HG03135 (cell line): Measurements from ENCODE around the gene VSTM5.

ENCODE experiments used
- ATAC-seq: cut with Tn5 transposase; IDR thresholded peaks from one replicate; pipeline ENCODE4 v1.9.1; 2021; ENCODE audit warnings: mild to moderate bottlenecking, moderate library complexity; ENCODE audit not compliant: unreplicated experiment

VSTM5 gene

GRCh38 chr11:93843906-93844305 is 6.5 kb downstream of the VSTM5 start:
- no peak for ATAC-seq

DNA sequence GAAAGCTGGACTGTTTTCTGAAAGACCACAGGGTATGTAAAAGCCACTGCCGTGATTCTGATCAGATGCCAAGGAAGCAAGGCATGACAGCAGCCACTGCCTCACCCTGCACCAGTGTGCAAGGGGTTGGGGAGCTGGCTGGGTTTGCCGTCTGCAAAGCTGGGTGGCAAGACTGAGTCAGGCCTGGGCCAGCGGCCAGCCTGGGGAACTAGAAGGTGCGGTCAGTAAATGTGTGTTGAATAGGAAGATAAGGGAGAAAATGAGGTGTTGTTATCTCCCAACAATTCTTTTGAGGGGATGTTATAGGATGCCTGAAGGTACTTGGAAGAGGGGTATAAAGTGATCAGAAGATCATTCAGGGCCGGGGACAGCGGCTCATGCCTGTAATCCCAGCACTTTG is 8.0 kb downstream of the VSTM5 start:
- no peak for ATAC-seq

- ATAC-seq = no peak
Observed at GRCh38 chr11:93842034-93842433, 8.4 kb downstream of the VSTM5 start.

DNA sequence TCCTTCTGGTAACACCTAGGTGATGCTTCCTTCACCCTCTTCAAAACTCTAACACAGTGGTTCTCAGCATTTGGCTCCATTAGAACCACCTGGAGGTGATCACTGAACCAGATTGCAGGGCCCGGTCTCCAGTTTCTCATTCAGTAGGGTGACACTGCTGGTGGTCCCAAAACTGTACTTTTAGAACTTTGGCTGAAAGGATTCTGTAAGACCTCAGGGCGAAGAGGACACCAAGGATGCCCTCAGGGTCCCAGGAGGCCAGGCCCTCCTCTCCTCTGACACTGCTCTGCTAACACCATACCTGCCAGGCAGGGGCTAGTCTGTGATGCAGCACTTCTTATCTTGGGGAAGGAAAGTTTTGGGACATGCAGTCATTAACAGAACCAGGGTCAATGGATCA is 9.0 kb downstream of the VSTM5 start:
- no peak for ATAC-seq

- no peak for ATAC-seq
Observed at GRCh38 chr11:93840981-93841380, 9.4 kb downstream of the VSTM5 start.

DNA sequence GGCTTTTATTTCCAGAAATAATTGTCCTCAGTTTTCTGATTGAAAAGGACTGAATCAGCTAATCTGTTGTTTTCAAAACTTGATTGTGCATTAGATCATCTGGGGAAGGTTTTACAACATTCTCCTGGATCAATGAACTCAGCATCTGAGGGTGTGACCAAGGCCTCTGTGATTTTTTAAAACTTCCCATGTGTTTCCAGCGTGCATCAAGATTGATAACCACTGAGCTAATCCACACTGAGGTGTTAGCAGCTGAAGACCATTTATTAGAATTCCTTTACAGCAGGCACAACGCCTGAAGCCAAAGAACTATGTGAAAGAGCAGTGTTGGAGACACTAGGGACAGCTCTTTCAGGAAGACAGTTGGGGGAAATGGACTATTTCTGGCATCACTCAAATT is 10.2 kb downstream of the VSTM5 start:
- ATAC-seq = no peak

DNA sequence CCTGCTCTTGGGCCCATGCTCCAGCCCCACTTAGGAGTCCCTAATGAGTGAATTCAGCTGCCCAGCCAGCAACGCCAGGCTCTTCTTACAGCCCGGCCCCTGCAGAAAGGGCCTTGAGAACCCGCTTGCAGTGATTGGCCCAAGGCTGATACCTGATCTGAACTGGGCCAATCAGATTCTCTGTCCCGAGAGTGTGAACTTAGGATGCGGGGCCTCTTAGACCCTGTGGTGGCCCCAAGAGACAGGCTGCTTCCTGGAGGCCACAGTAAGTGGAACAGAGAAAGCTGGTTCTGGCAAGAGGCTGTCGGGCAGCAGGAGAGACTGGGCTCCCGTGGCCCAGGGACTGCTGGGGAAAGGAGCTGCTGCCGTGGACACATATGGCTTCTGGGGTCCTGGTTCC is 11.5 kb downstream of the VSTM5 start:
- no peak for ATAC-seq

DNA sequence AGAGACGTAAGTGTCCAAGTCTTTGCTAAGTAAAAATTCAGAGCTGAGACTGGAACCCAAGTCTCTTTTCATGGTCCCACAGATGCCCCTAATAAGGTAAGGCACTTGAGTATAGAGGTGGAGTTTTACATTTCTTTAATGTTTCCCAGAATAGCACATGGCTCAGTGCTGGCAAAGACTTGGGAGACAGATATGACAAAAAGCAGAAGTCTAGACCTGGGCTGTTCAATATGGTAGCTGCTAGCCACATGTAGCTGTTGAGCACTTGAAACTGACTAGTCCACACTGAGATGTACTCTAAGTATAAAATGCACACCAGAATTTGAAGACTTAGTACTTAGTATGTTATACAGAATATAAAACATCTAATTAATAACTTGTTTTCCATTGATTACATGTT is 17.6 kb downstream of the VSTM5 start:
- ATAC-seq = no peak

DNA sequence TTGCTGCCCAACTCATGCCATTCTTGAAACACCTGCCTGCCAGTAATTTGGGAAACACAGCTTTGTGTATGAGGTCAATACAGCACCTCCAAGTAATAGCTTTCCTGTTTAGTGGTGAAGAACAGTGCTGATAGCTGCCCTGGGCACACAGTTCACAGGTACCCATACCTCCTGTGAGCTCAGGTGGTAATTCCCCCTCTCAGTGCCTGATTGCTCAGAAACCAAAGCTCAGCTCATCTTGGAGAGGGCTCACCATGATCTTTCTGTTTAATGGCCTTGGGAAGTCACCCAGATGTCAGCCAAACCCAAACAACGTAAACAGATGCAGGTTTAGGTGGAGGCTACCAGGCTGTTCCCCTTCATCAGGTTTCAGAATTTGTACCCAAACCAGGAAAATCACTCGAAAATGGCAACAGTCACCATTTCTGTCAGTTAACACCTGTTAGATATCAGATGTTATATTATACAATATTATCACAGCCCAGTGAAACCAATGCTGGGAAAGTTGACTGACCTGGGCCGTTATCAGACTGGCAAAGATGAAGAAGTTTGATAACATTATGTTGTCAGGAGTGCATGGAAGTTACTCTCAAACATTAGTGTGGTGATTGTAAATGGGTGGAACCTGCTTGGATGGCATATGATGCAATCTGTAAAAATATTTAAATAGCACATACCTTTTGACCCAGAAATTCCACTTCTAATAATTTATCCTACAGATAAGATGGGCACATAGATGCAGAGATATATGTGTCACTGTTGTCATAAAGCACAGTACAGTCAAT is 18.9 kb downstream of the VSTM5 start:
- no peak for ATAC-seq

GRCh38 chr11:93829598-93829997 is 20.8 kb downstream of the VSTM5 start:
- ATAC-seq = no peak

DNA sequence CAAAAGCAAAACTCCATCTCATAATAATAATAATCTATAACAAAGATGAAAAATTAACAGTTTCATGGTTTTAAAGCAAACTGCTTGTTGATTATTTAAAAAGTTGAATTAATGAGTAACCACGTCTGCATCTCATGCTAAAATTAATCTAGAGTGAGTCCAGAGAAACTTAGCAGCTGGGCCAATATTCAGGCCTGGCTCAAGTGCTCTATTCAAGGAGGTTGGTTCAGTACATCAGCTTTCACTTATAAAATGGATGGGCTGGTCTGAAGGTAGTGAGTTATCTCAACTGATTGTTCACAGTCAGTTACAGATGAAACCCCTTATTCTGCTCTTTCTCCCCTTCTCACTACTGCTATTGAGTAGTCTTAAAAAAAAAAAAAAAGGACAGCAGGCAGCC is 23.1 kb downstream of the VSTM5 start:
- ATAC-seq = no peak

GRCh38 chr11:93823210-93823609 is 27.2 kb downstream of the VSTM5 start:
- no peak for ATAC-seq

GRCh38 chr11:93822359-93822758 is 28.1 kb downstream of the VSTM5 start:
- ATAC-seq = no peak

GRCh38 chr11:93821617-93822016 is 28.8 kb downstream of the VSTM5 start:
- ATAC-seq = no peak

GRCh38 chr11:93820847-93821246 is 29.6 kb downstream of the VSTM5 start:
- no peak for ATAC-seq

DNA sequence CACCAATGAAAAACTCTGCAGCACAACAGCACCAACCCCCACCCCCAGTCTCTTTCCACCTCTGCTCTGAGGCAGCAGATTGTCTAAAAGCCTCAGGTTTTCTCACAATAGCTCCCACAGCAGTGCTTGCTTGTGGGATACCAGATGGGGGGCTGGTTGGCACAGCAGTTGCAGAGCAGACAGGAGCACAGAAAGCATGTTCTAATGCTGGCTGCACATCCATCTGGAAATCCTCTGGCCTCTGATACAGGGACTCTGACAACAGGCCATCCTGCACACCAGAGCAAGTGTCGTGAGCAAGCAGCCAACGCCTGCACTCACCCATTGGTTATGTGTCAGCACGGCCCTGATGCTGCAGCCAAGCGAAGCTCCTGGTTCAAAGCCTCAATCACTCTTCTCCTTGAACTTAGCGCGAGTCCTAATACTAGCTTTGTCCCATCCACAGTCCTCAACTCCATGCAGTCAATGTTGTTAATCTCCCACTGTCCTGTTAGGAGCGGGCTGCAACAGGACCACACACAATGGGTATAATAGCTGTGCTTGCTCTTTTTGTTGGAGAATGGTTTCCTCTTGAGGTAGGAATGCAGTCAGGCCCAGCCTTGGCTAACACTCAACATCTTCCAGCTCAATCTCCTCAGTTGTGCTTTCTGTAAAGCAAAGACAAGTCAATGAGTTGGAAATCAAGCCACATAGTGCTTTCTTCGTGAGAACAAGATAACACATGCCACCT is 30.3 kb downstream of the VSTM5 start:
- ATAC-seq = no peak

- no peak for ATAC-seq
Observed at GRCh38 chr11:93817426-93818348, 32.7 kb downstream of the VSTM5 start.

GRCh38 chr11:93814966-93815633 is 35.3 kb downstream of the VSTM5 start:
- no peak for ATAC-seq

DNA sequence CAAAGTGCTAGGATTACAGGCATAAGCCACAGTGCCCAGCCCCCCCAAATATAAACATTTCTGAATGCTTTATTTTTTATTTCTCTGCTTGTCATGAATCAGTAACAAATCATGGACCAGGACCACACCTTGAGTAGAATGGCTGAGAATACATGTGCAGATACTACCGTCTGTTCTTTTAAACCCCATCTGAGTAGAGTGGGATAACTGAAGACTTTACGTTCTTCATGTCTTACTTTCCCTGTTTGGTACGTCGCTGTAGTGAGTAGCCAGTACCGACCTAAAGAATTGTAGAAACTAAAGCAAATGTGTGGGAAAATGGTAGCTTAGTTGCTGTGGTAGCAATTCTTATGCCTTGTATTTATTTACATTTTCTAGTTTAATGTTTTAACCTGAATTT is 36.4 kb downstream of the VSTM5 start:
- no peak for ATAC-seq

DNA sequence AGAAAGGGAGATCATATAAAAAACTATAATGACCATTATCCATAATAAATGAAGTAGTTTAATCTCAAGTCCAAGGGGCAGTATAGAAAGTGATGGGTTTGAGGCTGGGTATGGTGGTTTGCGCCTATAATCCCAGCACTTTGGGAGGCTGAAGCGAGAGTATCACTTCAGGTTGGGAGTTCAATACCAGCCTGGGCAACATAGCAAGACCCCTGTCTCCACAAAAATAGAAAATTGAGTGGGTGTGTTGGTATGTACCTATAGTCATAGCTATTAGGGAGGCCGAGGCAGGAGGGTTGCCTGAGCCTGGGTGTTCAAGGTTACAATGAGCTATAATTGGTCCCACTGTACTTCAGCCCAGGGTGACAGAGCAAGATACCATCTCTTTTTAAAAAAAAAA is 42.4 kb downstream of the VSTM5 start:
- ATAC-seq = no peak

DNA sequence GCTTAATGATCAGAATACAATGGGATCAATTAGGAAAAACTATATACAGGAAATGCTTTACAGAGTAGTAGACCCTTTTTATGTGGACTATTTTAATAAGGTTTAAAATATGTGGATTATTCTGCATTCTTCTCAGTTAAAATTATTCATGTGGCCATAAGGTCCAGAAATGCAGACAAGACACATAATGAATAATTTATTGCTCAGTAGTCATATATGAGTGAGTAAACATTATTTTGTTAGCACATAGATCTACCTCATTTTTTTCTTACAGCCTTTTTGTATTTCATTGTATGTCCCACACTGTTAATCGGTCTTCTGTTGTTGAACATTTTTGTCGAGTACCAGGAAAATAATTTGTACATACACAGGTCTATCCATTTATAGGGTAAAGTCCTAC is 45.5 kb downstream of the VSTM5 start:
- no peak for ATAC-seq
